TTC549 (cell line): ENCODE results near the gene ISM2.
"Not testable (repeated sequence)": the region's sequence is repeated elsewhere in the genome, so short reads cannot be mapped to it uniquely, and the experiment has no call there.

Source experiments
- FAIRE-seq: peaks from 2 replicates; lab custom pipeline; 2012; peaks lifted over from hg19 to GRCh38; lab: Jason Lieb, UNC

Gene ISM2

GRCh38 chr14:77498120-77498979, at the start of gene ISM2:
ISM2 (minus strand) TSS chr14:77498816; CDS start chr14:77498793, 23 bp downstream.
- no peak for FAIRE-seq

GRCh38 chr14:77547512-77548180, 49.0 kb upstream of the ISM2 start:
- FAIRE-seq, result no peak

- FAIRE-seq, result not testable (repeated sequence)
Measured at GRCh38 chr14:77545171-77545570, 46.6 kb upstream of the ISM2 start.

- FAIRE-seq, result no peak
Measured at GRCh38 chr14:77544571-77544970, 46.0 kb upstream of the ISM2 start.

- FAIRE-seq, result no peak
Measured at GRCh38 chr14:77543637-77544334, 45.2 kb upstream of the ISM2 start.

GRCh38 chr14:77543240-77543551, 44.6 kb upstream of the ISM2 start:
- no peak for FAIRE-seq

GRCh38 chr14:77542421-77543239, 44.0 kb upstream of the ISM2 start:
- no peak for FAIRE-seq

GRCh38 chr14:77541905-77542304, 43.3 kb upstream of the ISM2 start:
- no peak for FAIRE-seq

- not testable (repeated sequence) for FAIRE-seq
Measured at GRCh38 chr14:77536951-77537350, 38.3 kb upstream of the ISM2 start.

GRCh38 chr14:77531071-77531470, 32.5 kb upstream of the ISM2 start:
- no peak for FAIRE-seq

GRCh38 chr14:77529963-77530362, 31.3 kb upstream of the ISM2 start:
- FAIRE-seq, result no peak

- no peak for FAIRE-seq
Measured at GRCh38 chr14:77529213-77529612, 30.6 kb upstream of the ISM2 start.

GRCh38 chr14:77528701-77529100, 30.1 kb upstream of the ISM2 start:
- not testable (repeated sequence) for FAIRE-seq

GRCh38 chr14:77526266-77526665, 27.6 kb upstream of the ISM2 start:
- FAIRE-seq, result no peak

GRCh38 chr14:77524536-77524935, 25.9 kb upstream of the ISM2 start:
- FAIRE-seq, result no peak

GRCh38 chr14:77523109-77523508, 24.5 kb upstream of the ISM2 start:
- no peak for FAIRE-seq

GRCh38 chr14:77520555-77520954, 21.9 kb upstream of the ISM2 start:
- no peak for FAIRE-seq

GRCh38 chr14:77516126-77516525, 17.5 kb upstream of the ISM2 start:
- FAIRE-seq, result no peak

GRCh38 chr14:77511486-77512162, 13.0 kb upstream of the ISM2 start:
- no peak for FAIRE-seq

GRCh38 chr14:77509366-77509765, 10.8 kb upstream of the ISM2 start:
- no peak for FAIRE-seq

- no peak for FAIRE-seq
Measured at GRCh38 chr14:77508876-77509275, 10.3 kb upstream of the ISM2 start.

GRCh38 chr14:77508249-77508648, 9.6 kb upstream of the ISM2 start:
- no peak for FAIRE-seq
